Vagina (tissue), 2 donors: ENCODE results near the gene GMPPA.

Experiments
- CTCF ChIP-seq, 3 experiments: fragments of 450-650 bp in 2 of 3; fragments of 200-600 bp in 1 of 3; sonication (generic) in 1 of 3; IDR thresholded peaks; one replicate each; pipeline ENCODE4 v1.5.1; 2017 to 2019; ENCODE audit warnings: antibody characterized with exemption in 3 of 3, mild to moderate bottlenecking in 2 of 3, moderate library complexity in 2 of 3
- POLR2A ChIP-seq, 2 donors: fragments of 450-650 bp; IDR thresholded peaks; one replicate each; pipeline ENCODE4 v1.6.1; 2017; ENCODE audit warnings: antibody characterized with exemption in 2 of 2, mild to moderate bottlenecking in 2 of 2, moderate library complexity in 2 of 2
- POLR2AphosphoS5 ChIP-seq, 2 donors: sonication (generic); formaldehyde crosslinking; IDR thresholded peaks; one replicate each; pipeline ENCODE4 v1.9.0; 2017; ENCODE audit warnings: antibody characterized with exemption in 2 of 2, mild to moderate bottlenecking in 2 of 2, low read depth in 1 of 2; ENCODE audit not compliant: insufficient read depth in 1 of 2

GRCh38 chr2:219477815-219478214, 20.9 kb upstream of the GMPPA start:
- TF ChIP-seq CTCF (IDR thresholded peaks at IDR 0.05), result no peak
- TF ChIP-seq POLR2A (IDR thresholded peaks at IDR 0.05), result no peak
- TF ChIP-seq POLR2AphosphoS5 (IDR thresholded peaks at IDR 0.05; ENCODE audit: insufficient read depth in 1 of 2, low read depth in 1 of 2), result no peak
